Stimulated activated naive B cell treated with anti-CD40 and anti-IgM and Interleukin-4, amounts not matched to agents 10 μg/mL and 1 μg/mL and 100 μg/mL, for 72 hours (primary cell): ENCODE data around the gene AADAC.
"Not testable (repeated sequence)": the region's sequence is repeated elsewhere in the genome, so short reads cannot be mapped to it uniquely, and the experiment has no call there.

Experiments
- ATAC-seq, 2 donors: fragments of 150-1000 bp; cut with Tn5 transposase; replicated peaks; 2 replicates each; pipeline ENCODE4 v1.10.0; 2021; ENCODE audit warnings: moderate library complexity in 1 of 2
- DNase-seq: peaks from one replicate; pipeline ENCODE4 v3.0.0; 2021
- H3K27ac Mint-ChIP-seq: one replicate; pipeline ENCODE4 v1.8.0; 2022; ENCODE audit warnings: mild to moderate bottlenecking, mixed read lengths
- H3K27me3 Mint-ChIP-seq, 2 donors: one replicate each; pipeline ENCODE4 v1.8.0; 2022; ENCODE audit warnings: mixed read lengths in 2 of 2
- H3K36me3 Mint-ChIP-seq, 2 donors: one replicate each; pipeline ENCODE4 v1.8.0; 2022; ENCODE audit warnings: mixed read lengths in 2 of 2, mild to moderate bottlenecking in 1 of 2
- H3K4me1 Mint-ChIP-seq, 2 donors: one replicate each; pipeline ENCODE4 v1.8.0; 2022; ENCODE audit warnings: mixed read lengths in 2 of 2, mild to moderate bottlenecking in 1 of 2
- H3K4me3 Mint-ChIP-seq, 2 donors: one replicate each; pipeline ENCODE4 v1.8.0; 2022; ENCODE audit warnings: mild to moderate bottlenecking in 2 of 2, mixed read lengths in 2 of 2, moderate library complexity in 1 of 2
- H3K9me3 Mint-ChIP-seq, 2 donors: one replicate each; pipeline ENCODE4 v1.8.0; 2022; ENCODE audit warnings: mixed read lengths in 2 of 2, mild to moderate bottlenecking in 1 of 2

AADAC gene

GRCh38 chr3:151856118-151856517, 42.2 kb downstream of the AADAC start:
- H3K36me3 Mint-ChIP-seq = peaks cover 0 to 4% of the 10 kb centered on the region in 2 donors
- no peak for DNase-seq
- peaks cover 0 to 3% of the 10 kb centered on the region in 2 donors for H3K27me3 Mint-ChIP-seq
- H3K27ac Mint-ChIP-seq = no peak overlapping the region
- no peak overlapping the region for H3K4me3 Mint-ChIP-seq
- peaks cover 2 to 3% of the 10 kb centered on the region in 2 donors for H3K9me3 Mint-ChIP-seq
- no peak for ATAC-seq
- peaks cover 0 to 7% of the 10 kb centered on the region in 2 donors for H3K4me1 Mint-ChIP-seq

DNA sequence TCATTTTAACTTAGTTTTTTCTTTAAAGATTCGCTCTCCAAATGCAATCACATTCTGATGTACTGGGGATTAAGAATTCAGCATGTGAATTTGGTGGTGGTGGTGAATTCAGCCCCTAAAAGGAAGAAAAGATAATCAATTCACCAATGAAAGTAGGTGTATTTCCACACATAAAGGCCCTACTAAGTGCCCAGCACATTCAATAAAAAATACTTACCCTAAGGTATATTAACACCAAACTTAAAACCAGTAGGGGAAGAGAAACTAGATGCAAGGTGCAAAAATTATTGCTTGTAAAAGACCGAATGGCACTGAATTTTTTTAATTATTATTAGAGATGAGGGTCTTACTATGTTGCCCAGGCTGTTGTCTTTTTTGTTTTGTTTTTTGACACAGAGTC, 42.7 kb downstream of the AADAC start:
- Mint-ChIP-seq H3K4me1 (peaks cover 0 to 7% of the 10 kb centered on the region in 2 donors), H3K27ac (no peak overlapping the region), H3K9me3 (no peaks in the 10 kb centered on the region), H3K27me3 (no peaks in the 10 kb centered on the region), H3K4me3 (no peak overlapping the region), H3K36me3 (peaks cover 0 to 1% of the 10 kb centered on the region in 2 donors)
- no peak for DNase-seq
- ATAC-seq = no peak

- no peaks in the 10 kb centered on the region for H3K9me3 Mint-ChIP-seq
- no peaks in the 10 kb centered on the region for H3K36me3 Mint-ChIP-seq
- no peak for ATAC-seq
- DNase-seq = no peak
- H3K27me3 Mint-ChIP-seq = no peaks in the 10 kb centered on the region
- no peak overlapping the region for H3K27ac Mint-ChIP-seq
- H3K4me3 Mint-ChIP-seq = no peak overlapping the region
- no peaks in the 10 kb centered on the region for H3K4me1 Mint-ChIP-seq
These were observed 45.3 kb downstream of the AADAC start for GRCh38 chr3:151859233-151859673.

DNA sequence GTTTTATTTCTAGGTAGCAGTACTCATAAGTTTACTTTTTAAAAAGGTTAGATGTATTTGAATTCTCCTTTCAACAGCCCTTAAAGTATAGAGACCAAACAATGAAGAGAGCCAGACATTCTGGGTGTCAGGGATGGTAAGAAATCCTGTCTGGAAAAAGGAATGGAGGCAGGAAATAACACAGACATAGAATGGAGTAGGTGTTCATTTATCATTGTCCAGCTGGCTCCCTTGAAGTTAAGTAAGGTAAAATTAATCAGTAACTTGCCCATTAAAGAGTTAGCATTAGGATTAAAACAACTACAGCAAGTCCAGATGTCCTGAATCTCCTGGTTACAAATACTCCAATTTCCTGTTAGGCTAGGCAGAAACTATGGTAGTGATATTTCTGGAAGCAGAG, 46.0 kb downstream of the AADAC start:
- no peaks in the 10 kb centered on the region for H3K36me3 Mint-ChIP-seq
- ATAC-seq (no peak), DNase-seq (no peak)
- no peaks in the 10 kb centered on the region for H3K9me3 Mint-ChIP-seq
- no peak overlapping the region for H3K27ac Mint-ChIP-seq
- no peaks in the 10 kb centered on the region for H3K4me1 Mint-ChIP-seq
- H3K4me3 Mint-ChIP-seq = no peak overlapping the region
- H3K27me3 Mint-ChIP-seq = no peaks in the 10 kb centered on the region

DNA sequence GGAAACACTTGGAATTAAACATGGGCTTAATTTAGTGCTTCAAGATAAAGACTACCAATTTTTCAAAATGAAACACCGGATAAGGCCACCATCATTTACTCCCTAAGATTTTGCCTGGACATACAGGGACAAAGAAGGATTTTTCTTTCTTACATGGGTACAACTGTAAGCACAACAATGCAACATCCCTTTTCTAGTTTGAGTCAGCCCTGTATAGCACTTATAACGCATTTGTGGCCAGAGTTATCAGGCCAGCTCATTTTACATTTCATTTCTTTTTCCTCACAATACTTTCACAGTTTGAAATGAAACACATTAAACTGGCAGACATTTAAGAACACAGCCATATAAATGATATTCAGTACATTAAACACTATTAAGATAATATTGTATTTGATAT, 49.7 kb downstream of the AADAC start:
- peaks cover 2 to 16% of the 10 kb centered on the region in 2 donors for H3K4me1 Mint-ChIP-seq
- H3K27me3 Mint-ChIP-seq = no peaks in the 10 kb centered on the region
- no peak overlapping the region for H3K4me3 Mint-ChIP-seq
- no peak for DNase-seq
- H3K27ac Mint-ChIP-seq = no peak overlapping the region
- ATAC-seq = no peak
- H3K9me3 Mint-ChIP-seq = peaks cover 0 to 6% of the 10 kb centered on the region in 2 donors
- H3K36me3 Mint-ChIP-seq = peaks cover 0 to 1% of the 10 kb centered on the region in 2 donors

DNA sequence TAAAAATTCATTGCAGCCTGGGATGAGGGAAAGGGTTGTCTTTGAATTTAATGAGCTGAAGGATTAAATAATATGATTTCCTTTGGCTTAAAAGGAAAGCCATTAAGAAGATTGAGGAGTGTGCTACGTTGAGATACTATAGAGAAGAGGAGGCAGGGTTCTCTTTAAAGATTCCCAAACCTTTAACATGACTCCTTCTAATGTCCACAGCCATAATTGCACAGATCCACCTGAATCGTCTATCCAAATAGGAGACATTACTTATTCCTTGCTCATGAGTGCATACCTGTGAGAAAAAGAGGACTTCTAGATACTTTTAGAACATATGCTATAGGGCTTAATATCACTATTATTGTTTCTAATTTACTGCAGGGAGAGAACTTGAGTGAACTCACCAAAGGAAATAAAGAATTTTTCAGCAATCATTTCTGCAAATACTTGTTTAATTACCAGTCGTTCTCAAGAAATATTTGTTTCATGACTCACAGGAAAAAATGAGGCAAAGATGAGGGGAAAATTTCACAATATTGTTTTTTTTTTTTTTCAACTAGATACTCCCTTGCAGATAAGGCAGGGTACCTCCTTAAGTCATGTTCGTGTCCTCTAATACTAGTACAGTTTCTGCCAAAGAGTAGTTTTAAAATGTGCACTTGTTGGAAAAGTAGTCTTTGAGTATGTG, 50.6 kb downstream of the AADAC start:
- Mint-ChIP-seq H3K4me3 (no peak overlapping the region), H3K27ac (no peak overlapping the region), H3K4me1 (peaks cover 2 to 20% of the 10 kb centered on the region in 2 donors), H3K36me3 (peaks cover 0 to 1% of the 10 kb centered on the region in 2 donors), H3K9me3 (peaks cover 0 to 6% of the 10 kb centered on the region in 2 donors), H3K27me3 (no peaks in the 10 kb centered on the region)
- ATAC-seq (no peak), DNase-seq (no peak)

DNA sequence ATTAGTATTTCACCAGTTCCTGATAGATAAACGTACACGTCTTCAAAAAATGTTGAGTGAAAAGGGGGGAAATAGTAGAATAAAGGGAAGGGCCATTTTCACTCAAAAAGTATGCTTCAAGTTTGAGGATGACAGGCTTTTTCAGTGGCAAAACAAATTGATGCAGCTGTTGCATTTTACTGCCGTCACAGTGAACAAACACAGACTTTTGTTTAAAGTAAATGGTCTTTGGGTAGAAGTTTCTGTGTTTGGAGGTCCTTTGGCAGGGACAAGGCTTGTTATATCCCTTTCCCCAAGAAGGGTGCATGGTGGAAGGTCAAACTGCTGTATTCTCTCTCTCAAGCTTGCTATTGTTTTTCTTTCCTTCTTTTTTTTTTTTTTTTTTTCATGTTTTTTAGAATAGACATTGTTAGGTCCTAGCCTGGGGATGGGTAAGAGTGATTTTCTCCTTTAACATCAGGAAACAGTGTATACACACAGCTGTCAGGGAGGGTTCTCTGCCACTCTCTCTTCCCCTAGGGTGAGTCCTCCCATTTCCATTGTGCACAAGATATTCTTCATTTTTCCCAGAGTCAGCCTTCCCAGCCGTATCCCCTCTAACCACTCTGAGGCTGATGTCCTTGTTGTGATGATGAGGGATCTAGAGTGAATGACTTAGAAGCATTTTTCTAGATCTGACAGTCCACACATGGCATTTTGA, 52.9 kb downstream of the AADAC start:
- H3K4me1 Mint-ChIP-seq = peaks cover 9 to 30% of the 10 kb centered on the region in 2 donors
- peaks cover 0 to 6% of the 10 kb centered on the region in 2 donors for H3K9me3 Mint-ChIP-seq
- DNase-seq (no peak), ATAC-seq (no peak)
- peaks cover 0 to 1% of the 10 kb centered on the region in 2 donors for H3K36me3 Mint-ChIP-seq
- H3K27ac Mint-ChIP-seq = no peak overlapping the region
- no peaks in the 10 kb centered on the region for H3K27me3 Mint-ChIP-seq
- H3K4me3 Mint-ChIP-seq = no peak overlapping the region

DNA sequence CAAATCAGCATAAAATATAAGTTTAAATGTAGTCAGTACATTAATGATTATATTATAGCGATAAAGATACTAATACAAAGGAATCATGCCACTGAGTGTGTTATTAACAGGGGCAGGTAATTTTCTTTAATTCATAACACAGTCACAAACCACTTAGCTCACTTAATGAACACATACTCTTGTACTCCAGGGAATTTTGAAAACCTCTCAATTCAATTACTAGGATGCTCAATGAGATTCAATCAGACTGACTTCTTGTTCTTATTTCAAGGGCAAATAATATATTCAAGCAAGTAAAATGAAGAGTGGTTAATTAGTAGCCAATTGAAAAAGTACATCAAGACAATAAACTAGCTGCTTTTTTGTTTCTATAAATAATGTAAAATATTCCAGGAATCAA, 53.8 kb downstream of the AADAC start:
- peaks cover 0 to 6% of the 10 kb centered on the region in 2 donors for H3K9me3 Mint-ChIP-seq
- no peak overlapping the region for H3K27ac Mint-ChIP-seq
- ATAC-seq (no peak), DNase-seq (no peak)
- H3K4me1 Mint-ChIP-seq = peaks cover 9 to 36% of the 10 kb centered on the region in 2 donors
- no peak overlapping the region for H3K4me3 Mint-ChIP-seq
- no peaks in the 10 kb centered on the region for H3K27me3 Mint-ChIP-seq
- peaks cover 0 to 1% of the 10 kb centered on the region in 2 donors for H3K36me3 Mint-ChIP-seq

GRCh38 chr3:151869181-151869580, 55.3 kb downstream of the AADAC start:
- H3K36me3 Mint-ChIP-seq = peaks cover 0 to 1% of the 10 kb centered on the region in 2 donors
- H3K4me1 Mint-ChIP-seq = peaks cover 9 to 36% of the 10 kb centered on the region in 2 donors
- DNase-seq (no peak), ATAC-seq (no peak)
- H3K9me3 Mint-ChIP-seq = peaks cover 0 to 6% of the 10 kb centered on the region in 2 donors
- no peak overlapping the region for H3K4me3 Mint-ChIP-seq
- no peak overlapping the region for H3K27ac Mint-ChIP-seq
- H3K27me3 Mint-ChIP-seq = no peaks in the 10 kb centered on the region

GRCh38 chr3:151871639-151872468, 57.9 kb downstream of the AADAC start:
- Mint-ChIP-seq H3K36me3 (peaks cover 0 to 3% of the 10 kb centered on the region in 2 donors), H3K27me3 (no peaks in the 10 kb centered on the region), H3K4me3 (peak overlapping the region; percentile 39 to 58), H3K9me3 (peaks cover 0 to 1% of the 10 kb centered on the region in 2 donors), H3K27ac (peak overlapping the region; percentile 4), H3K4me1 (peaks cover 12 to 35% of the 10 kb centered on the region in 2 donors)
- DNase-seq (peak; percentile 66), ATAC-seq (peak; percentile 97 to 98)

- no peak for DNase-seq
- no peaks in the 10 kb centered on the region for H3K9me3 Mint-ChIP-seq
These were observed 59.5 kb downstream of the AADAC start, which contains the start of gene SUCNR1 for GRCh38 chr3:151873398-151873797. Gene SUCNR1, plus strand, starts transcription at chr3:151873643. Its CDS starts 6,250 bp downstream, at chr3:151879893.

GRCh38 chr3:151874079-151874478, 60.2 kb downstream of the AADAC start:
- peak overlapping the region in 1 of 2 donors; percentile 19 for H3K4me3 Mint-ChIP-seq
- not testable (repeated sequence) for ATAC-seq, H3K36me3 Mint-ChIP-seq, H3K27ac Mint-ChIP-seq, DNase-seq, H3K9me3 Mint-ChIP-seq, H3K27me3 Mint-ChIP-seq
- peaks cover 12 to 24% of the 10 kb centered on the region in 2 donors for H3K4me1 Mint-ChIP-seq

More at GRCh38 chr3:151873398-151873797, 59.5 kb downstream of the AADAC start, which contains the start of gene SUCNR1:
- Mint-ChIP-seq H3K4me1 (peaks cover 12 to 30% of the 10 kb centered on the region in 2 donors), H3K36me3 (peaks cover 0 to 2% of the 10 kb centered on the region in 2 donors), H3K27me3 (no peaks in the 10 kb centered on the region), H3K27ac (no peak within 1 kb of the TSS), H3K4me3 (peak within 1 kb of the TSS in 1 of 2 donors; percentile 19)
- ATAC-seq = no peak

DNA sequence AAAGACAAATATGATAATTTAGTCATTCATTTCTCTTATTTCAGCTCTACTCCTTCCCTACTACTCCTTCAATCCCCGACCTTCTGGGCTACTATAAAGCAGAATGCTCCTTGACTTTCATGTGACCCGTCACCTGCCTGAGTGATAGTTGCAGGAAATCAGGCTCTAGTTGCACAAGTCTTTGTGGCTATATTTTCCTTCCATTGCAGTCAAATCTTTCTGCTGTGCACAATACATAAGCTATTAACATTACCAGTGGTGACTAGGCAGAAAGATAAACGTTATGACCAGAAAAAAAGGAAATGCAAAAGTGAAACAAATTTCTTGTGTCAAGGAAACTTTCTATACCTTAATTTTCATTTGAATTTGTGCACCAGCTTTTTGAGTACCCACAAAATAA, 61.8 kb downstream of the AADAC start:
- Mint-ChIP-seq H3K27me3 (no peaks in the 10 kb centered on the region), H3K27ac (peak overlapping the region; percentile 65), H3K4me3 (peak overlapping the region; percentile 78 to 82), H3K9me3 (no peaks in the 10 kb centered on the region), H3K4me1 (peaks cover 20 to 36% of the 10 kb centered on the region in 2 donors), H3K36me3 (peaks cover 3 to 6% of the 10 kb centered on the region in 2 donors)
- DNase-seq (no peak), ATAC-seq (peak in 1 of 2 donors; percentile 12)

DNA sequence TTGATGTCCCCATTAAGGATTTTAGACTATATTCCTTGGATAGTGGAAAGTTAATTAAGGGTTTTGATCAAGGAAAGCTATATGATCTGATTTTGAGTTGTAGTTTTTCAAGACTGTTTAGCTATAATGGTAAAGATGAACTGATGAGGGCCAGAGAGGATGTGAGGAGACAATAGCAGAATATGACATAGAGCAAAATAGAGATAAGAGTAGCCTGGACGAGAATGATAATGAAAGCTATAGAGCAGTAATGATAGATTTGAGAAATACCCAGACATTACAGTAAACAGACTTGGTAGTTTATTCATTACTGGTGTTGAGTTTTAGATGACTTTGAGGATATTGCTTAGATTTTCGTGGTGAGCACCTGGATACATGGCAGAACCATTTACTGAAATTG, 63.4 kb downstream of the AADAC start:
- Mint-ChIP-seq H3K4me1 (peaks cover 17 to 28% of the 10 kb centered on the region in 2 donors), H3K27ac (no peak overlapping the region), H3K9me3 (peaks cover 0 to 1% of the 10 kb centered on the region in 2 donors), H3K27me3 (no peaks in the 10 kb centered on the region), H3K4me3 (no peak overlapping the region), H3K36me3 (peaks cover 8 to 11% of the 10 kb centered on the region in 2 donors)
- no peak for DNase-seq
- no peak for ATAC-seq
